Measurements from ENCODE around the gene SNRPB2. TPM values are rescaled to one million over a fixed set of nuclear protein-coding genes. Genes with fewer than 3 reads are reported as not detected.
A peak's percentile ranks its signal among the peaks of the same experiment; 100 is the strongest.

SNRPB2 gene
- total and polyA plus RNA-seq, 9 of the 15 experiments (the other 6 are each of a cell fraction or from before 2014, with no cell fraction given) = 40.0 to 131 (median 89.4) TPM

GRCh38 chr20:16729565-16730460 lies at the start of gene SNRPB2 (continued):
- TF ChIP-seq ETS1 (conservative IDR thresholded peaks at IDR 0.05; ENCODE audit: control insufficient read depth, low read depth, low read length) (peak; percentile 83), CBFB (CRISPR knock-in tag; IDR thresholded peaks at IDR 0.05) (no peak), CBFA2T3 (IDR thresholded peaks at IDR 0.05) (no peak), PHF21A (IDR thresholded peaks at IDR 0.05; ENCODE audit: borderline replicate concordance, low read depth) (no peak), FIP1L1 (IDR thresholded peaks at IDR 0.05; ENCODE audit: low read depth, low read length, poor library complexity, severe bottlenecking) (no peak), ZNF224 (CRISPR knock-in tag; IDR thresholded peaks at IDR 0.05) (no peak), KDM2B (CRISPR knock-in tag; IDR thresholded peaks at IDR 0.05) (no peak), FOXK2 (conservative IDR thresholded peaks at IDR 0.05 in 1 of 2, IDR thresholded peaks at IDR 0.05 in 1 of 2; ENCODE audit: low read depth in 2 of 2) (peak; percentile 57 to 84; a peak in 3 of 4 replicates), ZNF280A (IDR thresholded peaks at IDR 0.05; ENCODE audit: low read depth, partially characterized antibody) (no peak), BRCA1 (IDR thresholded peaks at IDR 0.05) (no peak), BRCA1 (CRISPR knock-in tag; IDR thresholded peaks at IDR 0.05) (no peak), ZNF551 (CRISPR knock-in tag; IDR thresholded peaks at IDR 0.05) (no peak), KAT8 (IDR thresholded peaks at IDR 0.05; ENCODE audit: low read depth) (0 out of 2 replicates have a peak, but pooled peaks have one; percentile 30), BCL6 (CRISPR knock-in tag; IDR thresholded peaks at IDR 0.05) (no peak), CREBBP (IDR thresholded peaks at IDR 0.05; ENCODE audit: low read depth, low read length) (no peak)
- TF ChIP-seq, protein P1, sequence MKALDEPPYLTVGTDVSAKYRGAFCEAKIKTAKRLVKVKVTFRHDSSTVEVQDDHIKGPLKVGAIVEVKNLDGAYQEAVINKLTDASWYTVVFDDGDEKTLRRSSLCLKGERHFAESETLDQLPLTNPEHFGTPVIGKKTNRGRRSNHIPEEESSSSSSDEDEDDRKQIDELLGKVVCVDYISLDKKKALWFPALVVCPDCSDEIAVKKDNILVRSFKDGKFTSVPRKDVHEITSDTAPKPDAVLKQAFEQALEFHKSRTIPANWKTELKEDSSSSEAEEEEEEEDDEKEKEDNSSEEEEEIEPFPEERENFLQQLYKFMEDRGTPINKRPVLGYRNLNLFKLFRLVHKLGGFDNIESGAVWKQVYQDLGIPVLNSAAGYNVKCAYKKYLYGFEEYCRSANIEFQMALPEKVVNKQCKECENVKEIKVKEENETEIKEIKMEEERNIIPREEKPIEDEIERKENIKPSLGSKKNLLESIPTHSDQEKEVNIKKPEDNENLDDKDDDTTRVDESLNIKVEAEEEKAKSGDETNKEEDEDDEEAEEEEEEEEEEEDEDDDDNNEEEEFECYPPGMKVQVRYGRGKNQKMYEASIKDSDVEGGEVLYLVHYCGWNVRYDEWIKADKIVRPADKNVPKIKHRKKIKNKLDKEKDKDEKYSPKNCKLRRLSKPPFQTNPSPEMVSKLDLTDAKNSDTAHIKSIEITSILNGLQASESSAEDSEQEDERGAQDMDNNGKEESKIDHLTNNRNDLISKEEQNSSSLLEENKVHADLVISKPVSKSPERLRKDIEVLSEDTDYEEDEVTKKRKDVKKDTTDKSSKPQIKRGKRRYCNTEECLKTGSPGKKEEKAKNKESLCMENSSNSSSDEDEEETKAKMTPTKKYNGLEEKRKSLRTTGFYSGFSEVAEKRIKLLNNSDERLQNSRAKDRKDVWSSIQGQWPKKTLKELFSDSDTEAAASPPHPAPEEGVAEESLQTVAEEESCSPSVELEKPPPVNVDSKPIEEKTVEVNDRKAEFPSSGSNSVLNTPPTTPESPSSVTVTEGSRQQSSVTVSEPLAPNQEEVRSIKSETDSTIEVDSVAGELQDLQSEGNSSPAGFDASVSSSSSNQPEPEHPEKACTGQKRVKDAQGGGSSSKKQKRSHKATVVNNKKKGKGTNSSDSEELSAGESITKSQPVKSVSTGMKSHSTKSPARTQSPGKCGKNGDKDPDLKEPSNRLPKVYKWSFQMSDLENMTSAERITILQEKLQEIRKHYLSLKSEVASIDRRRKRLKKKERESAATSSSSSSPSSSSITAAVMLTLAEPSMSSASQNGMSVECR (CRISPR knock-in tag; IDR thresholded peaks at IDR 0.05) = no peak
- TF ChIP-seq, protein P2, sequence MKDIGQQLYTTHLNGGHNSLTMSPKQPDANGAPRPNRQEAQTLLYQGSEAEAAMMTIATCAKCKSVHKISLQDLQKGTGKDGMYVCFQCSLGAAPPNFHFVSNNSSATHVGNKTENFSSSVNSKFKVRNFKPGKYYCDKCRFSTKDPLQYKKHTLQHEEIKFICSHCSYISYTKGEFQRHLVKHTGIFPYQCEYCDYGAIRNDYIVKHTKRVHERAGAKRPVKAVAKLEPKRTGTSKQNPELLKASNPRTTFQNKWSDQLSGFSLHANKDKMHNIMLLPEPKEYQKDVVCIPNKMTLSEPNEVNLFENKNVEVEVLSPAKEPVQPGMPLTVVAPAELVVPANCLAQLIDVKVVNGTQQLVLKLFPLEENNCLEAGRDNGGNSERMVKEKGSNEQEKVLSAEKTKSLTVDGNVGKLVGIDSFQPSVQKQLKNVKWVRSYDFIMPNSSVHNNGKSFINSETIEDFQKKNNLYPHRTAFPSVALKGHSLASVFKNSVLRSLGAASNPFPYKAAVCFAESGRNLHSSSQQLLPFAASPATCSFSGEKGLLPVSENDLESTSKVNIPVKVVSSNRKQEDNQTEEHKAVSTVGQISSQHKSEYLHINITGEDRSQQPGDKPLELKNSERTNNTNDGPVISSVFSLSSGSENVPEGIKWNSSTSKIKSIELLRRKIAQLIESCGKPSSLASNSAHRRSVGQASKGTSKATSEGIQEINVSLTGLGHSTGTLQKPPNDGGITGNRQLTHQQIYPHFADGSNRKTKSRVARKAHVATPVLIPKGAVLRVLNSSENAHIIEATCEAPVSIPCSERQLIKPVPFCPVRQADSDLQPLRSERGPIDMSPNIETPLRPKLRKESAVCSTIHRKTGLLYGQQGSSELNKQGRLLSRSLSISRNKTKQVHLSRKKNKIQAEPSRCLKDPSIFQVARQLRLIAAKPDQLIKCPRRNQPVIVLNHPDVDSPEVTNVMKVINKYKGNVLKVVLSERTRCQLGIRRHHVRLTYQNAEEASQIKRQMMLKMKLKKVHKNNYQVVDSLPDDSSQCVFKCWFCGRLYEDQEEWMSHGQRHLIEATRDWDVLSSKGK (CRISPR knock-in tag; IDR thresholded peaks at IDR 0.05) = no peak

All from K562 (cell line).